Ecto neural progenitor cell (in vitro differentiated cells): Measurements from ENCODE around the gene TMEM35B.
"Not testable (repeated sequence)": the region's sequence is repeated elsewhere in the genome, so short reads cannot be mapped to it uniquely, and the experiment has no call there.

Experiments used
- DNase-seq: peaks from one replicate; pipeline ENCODE4 v3.0.0-alpha.2; 2018; ENCODE audit warnings: low spot score

TMEM35B gene

DNA sequence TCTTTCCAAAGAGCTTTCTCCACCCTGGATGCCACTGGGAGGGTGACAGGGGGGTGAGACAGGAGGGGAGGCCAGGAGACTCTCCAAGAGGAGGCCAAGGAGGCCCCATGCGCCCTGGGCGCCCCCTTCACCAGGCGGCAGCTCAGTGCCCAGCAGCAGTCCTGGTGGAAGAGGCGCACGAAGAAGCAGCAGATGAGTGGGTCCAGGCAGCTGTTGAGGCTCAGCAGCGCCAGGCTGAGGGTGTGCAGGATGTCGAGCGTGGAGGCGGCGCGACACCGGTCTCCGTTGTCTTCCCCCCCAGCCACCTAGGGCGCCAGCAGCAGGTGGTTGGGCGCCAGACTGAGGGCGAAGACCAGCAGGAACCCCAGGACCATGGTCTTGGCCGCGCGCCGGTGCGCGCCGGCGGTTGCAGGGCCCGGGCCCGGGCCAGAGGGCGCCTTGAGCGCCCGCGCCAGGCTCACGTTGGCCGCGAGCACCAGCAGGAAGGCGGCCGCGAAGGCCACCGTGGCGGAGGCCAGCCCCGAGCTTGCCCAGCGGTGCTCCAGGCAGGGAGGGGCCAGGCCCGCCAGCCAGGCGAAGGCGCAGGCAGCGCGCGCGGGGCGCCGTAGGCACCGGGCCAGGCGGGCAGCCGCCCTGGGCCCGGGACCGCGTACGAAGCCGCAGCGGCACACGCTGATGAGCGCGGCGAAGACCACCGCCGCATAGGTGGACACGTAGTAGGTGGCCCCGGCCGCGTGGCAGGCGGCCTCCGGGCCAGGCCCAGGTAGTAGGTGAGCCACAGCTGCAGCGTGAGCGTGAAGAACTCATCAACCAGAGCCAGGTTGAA is 8.6 kb downstream of the TMEM35B start:
- no peak for DNase-seq

DNA sequence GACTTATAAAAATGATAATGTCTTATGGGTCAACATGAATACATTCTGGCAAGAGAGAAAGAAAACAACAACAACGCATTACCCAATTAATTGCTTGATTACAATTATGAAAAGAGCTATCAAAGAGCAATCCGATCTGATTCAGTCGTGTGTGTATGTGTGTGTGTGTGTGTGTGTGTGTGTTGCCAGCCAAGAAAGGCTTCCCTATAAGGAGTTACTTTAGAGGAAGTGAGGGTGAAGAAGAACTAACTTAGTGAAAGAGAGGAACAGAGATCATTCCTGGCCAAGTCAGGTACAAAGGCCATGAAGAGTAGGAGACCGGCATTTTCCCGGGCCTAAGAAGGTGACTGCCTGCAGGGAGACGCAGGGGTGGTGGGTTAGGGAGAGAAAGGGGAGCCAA is 9.4 kb downstream of the TMEM35B start:
- no peak for DNase-seq

DNA sequence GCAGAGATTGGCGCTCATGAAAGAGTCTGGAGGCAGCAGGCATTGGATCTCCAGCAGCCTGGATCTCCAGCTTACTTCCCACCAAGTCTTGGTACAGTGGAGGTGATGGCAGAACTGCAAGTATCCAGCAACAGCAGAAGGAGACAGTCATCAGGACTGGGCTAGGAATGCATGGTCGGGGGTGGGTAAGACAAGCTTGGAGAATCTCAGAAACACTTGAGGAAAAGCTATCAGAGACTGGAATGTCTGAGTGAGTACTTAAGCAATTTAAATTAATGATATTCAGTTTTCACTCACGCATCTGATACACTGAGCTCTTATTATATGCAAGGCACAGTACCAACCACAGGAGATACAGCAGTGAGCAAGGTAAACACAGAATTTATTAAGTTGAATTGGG is 9.8 kb downstream of the TMEM35B start:
- DNase-seq, result no peak

DNA sequence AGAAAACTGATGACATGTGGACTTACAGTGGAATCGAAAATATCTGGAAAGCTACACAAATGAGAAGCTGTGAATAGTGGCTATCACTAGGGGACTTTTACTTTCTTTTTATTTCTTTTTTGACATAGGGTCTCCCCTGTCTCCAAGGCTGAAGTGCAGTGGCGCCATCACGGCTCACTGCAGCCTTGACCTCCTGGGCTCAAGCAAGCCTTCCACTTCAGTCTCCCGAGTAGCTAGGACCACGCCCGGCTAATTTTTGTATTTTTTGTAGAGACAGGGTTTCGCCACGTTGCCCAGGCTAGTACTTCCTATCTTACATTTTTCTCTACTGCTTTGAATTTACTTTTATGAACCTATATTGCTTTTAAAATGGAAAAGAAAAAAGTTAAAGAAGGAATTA is 10.5 kb downstream of the TMEM35B start:
- DNase-seq, result no peak

DNA sequence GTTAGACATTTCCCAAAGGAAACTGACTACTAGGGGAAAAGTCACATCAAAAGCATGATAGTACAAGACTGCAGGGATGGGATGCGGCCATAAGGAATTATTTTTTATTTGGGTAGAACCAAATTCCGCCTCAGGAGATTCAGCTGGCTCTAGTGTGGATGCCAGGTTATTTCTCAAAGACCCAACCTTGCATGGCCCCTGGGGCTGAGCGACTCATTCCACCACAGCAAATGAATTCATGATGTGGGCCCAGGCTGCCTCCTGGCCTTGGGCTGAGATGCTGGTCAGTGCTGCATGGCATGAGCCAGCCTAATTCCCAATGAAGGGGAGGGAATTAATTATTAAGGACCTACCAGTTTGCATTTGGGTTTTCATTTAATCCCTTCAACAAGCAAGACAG is 11.8 kb downstream of the TMEM35B start:
- no peak for DNase-seq

DNA sequence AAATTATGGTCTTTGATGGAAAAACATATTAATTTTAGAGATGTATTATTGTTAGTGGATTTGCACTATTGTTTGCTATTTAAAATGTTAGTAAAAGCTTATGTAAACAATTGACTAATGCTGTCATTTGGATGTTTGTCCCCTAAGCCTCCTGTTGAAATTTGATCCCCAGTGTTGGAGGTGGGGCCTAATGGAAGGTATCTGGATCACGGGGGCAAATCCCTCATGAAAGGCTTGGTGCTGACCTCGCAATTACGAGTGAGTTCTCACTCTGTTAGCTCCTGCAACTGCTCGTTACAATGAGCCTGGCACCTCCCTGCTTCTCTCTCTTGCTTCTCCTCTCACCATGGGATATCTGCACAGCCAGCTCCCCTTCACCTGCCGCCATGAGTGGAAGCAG is 14.3 kb downstream of the TMEM35B start:
- DNase-seq, result no peak

DNA sequence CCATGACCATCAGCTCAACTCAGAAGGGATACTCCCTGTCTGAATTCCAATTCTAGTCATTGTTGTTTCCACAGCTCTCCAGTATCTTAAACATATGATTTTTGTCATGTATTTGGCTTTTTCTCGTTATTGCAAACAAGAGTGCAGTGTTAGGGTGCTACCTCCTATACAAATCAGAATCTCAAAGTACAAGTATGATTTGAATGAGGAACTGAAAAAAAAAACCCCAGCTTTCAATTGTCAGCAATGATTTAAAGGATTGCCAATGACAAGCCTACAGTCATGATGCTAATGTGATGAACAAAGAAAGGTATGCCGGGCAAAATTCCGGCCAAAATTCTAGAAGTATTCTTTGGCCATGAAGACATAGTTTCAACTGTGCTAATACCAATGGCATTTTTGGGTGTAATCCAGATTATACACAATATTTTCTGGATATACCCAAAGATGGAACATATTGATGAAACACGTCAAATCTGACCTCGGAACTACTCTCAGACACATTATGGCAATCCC is 14.9 kb downstream of the TMEM35B start:
- no peak for DNase-seq

DNA sequence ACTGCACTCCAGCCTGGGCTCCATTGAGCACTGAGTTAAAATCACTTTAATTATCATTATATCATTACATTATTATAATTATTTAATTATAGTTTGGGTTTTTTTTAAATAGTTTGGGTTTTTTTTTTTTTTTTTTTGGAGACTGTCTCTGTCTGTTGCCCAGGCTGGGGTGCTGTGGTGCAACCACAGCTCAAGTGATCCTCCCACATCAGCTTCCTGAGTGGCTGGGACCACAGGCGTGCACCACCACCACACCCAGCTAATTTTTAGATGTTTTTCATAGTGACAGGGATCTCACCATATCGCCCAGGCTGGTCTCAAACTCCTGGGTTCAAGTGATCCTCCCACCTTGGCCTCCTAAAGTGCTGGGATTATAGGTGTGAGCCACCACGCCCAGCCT is 16.9 kb downstream of the TMEM35B start:
- DNase-seq, result not testable (repeated sequence)

DNA sequence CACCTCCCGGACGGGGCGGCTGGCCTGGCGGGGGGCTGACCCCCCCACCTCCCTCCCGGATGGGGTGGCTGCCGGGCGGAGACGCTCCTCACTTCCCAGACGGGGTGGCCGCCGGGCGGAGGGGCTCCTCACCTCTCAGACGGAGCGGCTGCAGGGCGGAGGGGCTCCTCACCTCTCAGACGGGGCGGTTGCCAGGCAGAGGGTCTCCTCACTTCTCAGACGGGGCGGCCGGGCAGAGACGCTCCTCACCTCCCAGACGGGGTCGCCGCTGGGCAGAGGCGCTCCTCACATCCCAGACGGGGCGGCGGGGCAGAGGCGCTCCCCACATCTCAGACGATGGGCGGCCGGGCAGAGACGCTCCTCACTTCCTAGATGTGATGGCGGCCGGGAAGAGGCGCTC is 17.5 kb downstream of the TMEM35B start:
- not testable (repeated sequence) for DNase-seq

DNA sequence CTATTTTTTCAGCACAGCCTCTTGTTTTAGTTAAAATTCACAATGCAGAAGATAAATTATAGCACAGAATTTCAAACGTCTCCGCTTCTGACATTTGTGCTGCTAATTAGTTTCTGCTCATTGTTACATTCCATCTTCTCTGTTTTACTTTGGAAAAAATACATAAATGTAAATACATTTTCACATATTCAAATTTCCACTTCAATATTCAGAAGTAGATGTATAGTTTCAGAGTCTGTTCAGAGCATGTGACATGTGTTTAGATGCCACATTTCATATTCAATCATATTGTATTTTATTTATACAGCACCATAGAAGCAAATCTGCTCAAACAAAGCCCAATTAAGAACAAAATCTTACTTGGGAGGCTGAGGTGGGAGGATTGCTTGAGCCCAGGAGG is 19.6 kb downstream of the TMEM35B start:
- no peak for DNase-seq

DNA sequence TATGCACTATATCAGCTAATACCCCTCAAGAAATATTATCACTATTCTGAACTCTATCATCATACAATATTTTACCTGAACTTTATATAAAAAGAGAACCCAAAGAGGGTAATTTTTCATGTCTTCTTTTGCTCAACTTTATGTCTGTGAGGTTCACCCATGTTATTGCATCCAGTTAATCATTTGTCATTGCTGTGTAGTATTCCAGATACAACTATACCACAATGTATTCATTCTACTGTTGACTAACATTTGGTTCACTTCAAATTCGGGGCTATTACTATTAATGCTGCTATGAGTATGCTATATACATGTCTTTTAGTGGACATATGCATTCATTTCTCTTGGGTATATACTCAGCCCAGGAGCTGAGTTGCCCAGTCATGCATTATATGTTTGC is 34.7 kb downstream of the TMEM35B start:
- DNase-seq, result no peak

DNA sequence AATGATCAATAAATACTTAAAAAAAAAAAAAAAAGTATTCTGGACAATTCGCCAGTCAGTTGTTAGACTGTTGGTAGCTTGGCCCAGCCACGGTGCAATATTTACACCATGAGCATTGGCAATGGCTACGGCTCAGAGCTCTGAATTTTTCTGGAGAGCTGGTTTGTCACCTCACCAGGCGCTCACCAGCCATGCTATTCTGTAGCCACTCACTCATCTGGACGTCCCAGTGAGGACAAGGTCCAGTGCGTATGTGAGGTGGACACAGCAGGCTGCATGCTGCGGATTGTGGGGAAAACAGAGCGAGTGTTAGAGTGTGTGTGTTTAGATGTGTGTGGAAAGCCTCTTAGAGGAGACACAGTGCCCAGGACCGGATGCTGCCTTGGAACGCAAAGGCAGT is 36.4 kb downstream of the TMEM35B start:
- not testable (repeated sequence) for DNase-seq

DNA sequence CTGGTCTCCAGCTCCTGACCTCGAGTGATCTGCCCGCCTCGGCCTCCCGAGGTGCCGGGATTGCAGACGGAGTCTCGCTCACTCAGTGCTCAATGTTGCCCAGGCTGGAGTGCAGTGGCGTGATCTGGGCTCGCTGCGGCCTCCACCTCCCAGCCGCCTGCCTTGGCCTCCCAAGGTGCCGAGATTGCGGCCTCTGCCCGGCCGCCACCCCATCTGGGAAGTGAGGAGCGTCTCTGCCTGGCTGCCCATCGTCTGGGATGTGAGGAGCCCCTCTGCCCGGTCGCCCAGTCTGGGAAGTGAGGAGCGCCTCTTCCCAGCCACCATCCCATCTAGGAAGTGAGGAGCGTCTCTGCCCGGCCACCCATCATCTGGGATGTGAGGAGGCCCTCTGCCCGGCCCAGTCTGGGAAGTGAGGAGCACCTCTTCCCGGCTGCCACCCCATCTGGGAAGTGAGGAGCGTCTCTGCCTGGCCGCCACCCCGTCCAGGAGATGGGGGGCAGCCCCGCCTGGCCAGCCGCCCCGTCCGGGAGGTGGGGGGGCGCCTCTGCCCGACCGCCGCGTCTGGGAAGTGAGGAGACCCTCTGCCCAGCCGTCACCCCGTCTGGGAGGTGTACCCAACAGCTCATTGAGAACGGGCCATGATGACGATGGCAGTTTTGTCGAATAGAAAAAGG is 37.4 kb downstream of the TMEM35B start:
- not testable (repeated sequence) for DNase-seq

DNA sequence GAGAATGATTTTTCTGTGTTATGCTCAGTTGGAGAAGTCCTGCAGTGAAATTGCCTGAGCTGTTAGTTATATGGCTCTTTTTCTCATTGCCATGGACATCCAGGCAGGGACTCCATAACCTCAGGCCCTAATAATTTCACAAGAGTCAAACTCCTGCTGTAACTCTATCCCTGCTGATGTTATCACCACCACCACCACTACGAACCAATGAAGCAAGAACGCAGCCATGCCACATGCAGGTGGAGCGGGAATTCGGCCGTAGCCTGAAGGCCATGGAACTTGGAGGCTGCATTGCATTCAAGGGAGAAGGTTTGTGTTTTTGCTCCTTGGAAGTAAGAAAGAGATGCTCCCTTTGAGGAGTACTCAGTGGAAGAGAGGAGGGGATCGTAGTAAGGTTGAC is 38.9 kb downstream of the TMEM35B start:
- DNase-seq, result no peak

DNA sequence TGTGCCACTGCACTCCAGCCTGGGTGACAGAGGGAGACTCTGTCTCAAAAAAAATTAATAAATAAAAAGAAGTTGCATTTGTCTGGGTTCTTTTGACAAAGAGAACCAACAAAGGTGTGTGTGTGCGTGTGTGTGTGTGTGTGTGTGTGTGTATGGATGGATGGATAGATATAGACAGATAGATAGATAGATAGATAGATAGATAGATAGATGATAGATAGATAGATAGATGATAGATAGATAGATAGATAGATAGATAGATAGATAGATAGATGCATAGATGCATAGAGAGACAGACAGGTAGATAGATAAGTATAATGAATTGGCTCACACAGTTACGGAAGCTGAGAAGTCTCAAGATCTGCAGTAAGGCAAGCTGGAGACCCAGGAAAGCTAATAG is 43.3 kb downstream of the TMEM35B start:
- DNase-seq, result not testable (repeated sequence)
